ENCODE data around the gene TTC39A. TPM values are rescaled to one million over a fixed set of nuclear protein-coding genes. Genes with fewer than 3 reads are reported as not detected.

Gene TTC39A
- polyA plus RNA-seq, 2 of the 4 experiments (the other 2 are of a cell fraction) = 1.4 to 6.2 TPM

- 90% methylated on average over 2 of the region's 2 CpGs for WGBS (ENCODE audit: missing lambda C conversion rate)
- no peak overlapping the region for H3K4me3 ChIP-seq
- ChIA-PET POLR2A (no interaction called here), CTCF (no interaction called here)
- no peaks in the 10 kb centered on the region for H3K9me3 ChIP-seq
- H3K4me1 ChIP-seq = peaks cover 20% of the 10 kb centered on the region
- DNase-seq (ENCODE audit: low read depth in 1 of 2, low spot score in 1 of 2) = no peak
- FAIRE-seq = no peak
- no peak overlapping the region for H3K4me2 ChIP-seq
- no peak overlapping the region for H3K27ac ChIP-seq
- TF ChIP-seq TP53 (CRISPR knock-in tag; IDR thresholded peaks at IDR 0.05) (no peak), POLR2A (IDR thresholded peaks at IDR 0.05; ENCODE audit: low read length) (no peak), ZFP36 (IDR thresholded peaks at IDR 0.05; ENCODE audit: borderline replicate concordance, partially characterized antibody) (no peak), HOXA7 (CRISPR knock-in tag; IDR thresholded peaks at IDR 0.05) (no peak), EP300 (IDR thresholded peaks at IDR 0.05) (no peak), ELK1 (IDR thresholded peaks at IDR 0.05; ENCODE audit: low read depth, low read length) (no peak), ZC3H11A (IDR thresholded peaks at IDR 0.05) (no peak), PHF8 (IDR thresholded peaks at IDR 0.05; ENCODE audit: borderline replicate concordance, low read depth) (no peak), SREBF2 (IDR thresholded peaks at IDR 0.05) (no peak), E2F6 (IDR thresholded peaks at IDR 0.05; ENCODE audit: borderline replicate concordance, low read depth) (no peak), KDM1A (IDR thresholded peaks at IDR 0.05; ENCODE audit: low read depth) (no peak), HMGXB4 (CRISPR knock-in tag; IDR thresholded peaks at IDR 0.05; ENCODE audit: borderline replicate concordance) (no peak), RAD21 (conservative IDR thresholded peaks at IDR 0.05 in 1 of 2, IDR thresholded peaks at IDR 0.05 in 1 of 2) (no peak), RCOR1 (IDR thresholded peaks at IDR 0.05; ENCODE audit: low read depth, low read length) (no peak), CHD4 (IDR thresholded peaks at IDR 0.05; ENCODE audit: borderline replicate concordance) (no peak), FOXS1 (CRISPR knock-in tag; IDR thresholded peaks at IDR 0.05) (no peak), ZNF302 (CRISPR knock-in tag; IDR thresholded peaks at IDR 0.05) (no peak), USF2 (IDR thresholded peaks at IDR 0.05) (no peak), HDAC2 (IDR thresholded peaks at IDR 0.05) (no peak)
- ATAC-seq = no peak
These were observed 90.3 kb downstream of the TTC39A start for GRCh38 chr1:51240084-51240483.

- no peak for DNase-seq (ENCODE audit: low read depth in 1 of 2, low spot score in 1 of 2)
- no peak for TF ChIP-seq GATA3 (IDR thresholded peaks at IDR 0.05; ENCODE audit: borderline replicate concordance)
- TF ChIP-seq RFX5 (IDR thresholded peaks at IDR 0.05) = no peak
- no peak for TF ChIP-seq FOXS1 (CRISPR knock-in tag; IDR thresholded peaks at IDR 0.05)
- TF ChIP-seq TP53 (CRISPR knock-in tag; IDR thresholded peaks at IDR 0.05) = no peak
- no peak for TF ChIP-seq REST (IDR thresholded peaks at IDR 0.05)
- TF ChIP-seq KDM1A (IDR thresholded peaks at IDR 0.05; ENCODE audit: low read depth) = no peak
- no peak for TF ChIP-seq JUN (IDR thresholded peaks at IDR 0.05)
- TF ChIP-seq MYC (IDR thresholded peaks at IDR 0.05; ENCODE audit: borderline replicate concordance, low read length) = no peak
- TF ChIP-seq CBX8 (IDR thresholded peaks at IDR 0.05) = no peak
- TF ChIP-seq FOSL2 (IDR thresholded peaks at IDR 0.05) = no peak
- TF ChIP-seq FOSL2 (CRISPR knock-in tag; IDR thresholded peaks at IDR 0.05) = no peak
- no peak for TF ChIP-seq HOXB5 (CRISPR knock-in tag; IDR thresholded peaks at IDR 0.05)
- no peak for TF ChIP-seq CEBPB (IDR thresholded peaks at IDR 0.05)
- no peak for TF ChIP-seq NFE2L2 (conservative IDR thresholded peaks at IDR 0.05; ENCODE audit: low read length)
- no peak for TF ChIP-seq HOXB13 (CRISPR knock-in tag; IDR thresholded peaks at IDR 0.05; ENCODE audit: low read depth)
- no peak for TF ChIP-seq ZC3H11A (IDR thresholded peaks at IDR 0.05)
- TF ChIP-seq KDM5A (IDR thresholded peaks at IDR 0.05) = no peak
- TF ChIP-seq EP300 (IDR thresholded peaks at IDR 0.05) = no peak
- no peak for TF ChIP-seq SREBF2 (IDR thresholded peaks at IDR 0.05)
- no peak for TF ChIP-seq NPAS2 (CRISPR knock-in tag; IDR thresholded peaks at IDR 0.05; ENCODE audit: borderline replicate concordance)
- 47% methylated on average over 7 of the region's 7 CpGs for WGBS (ENCODE audit: missing lambda C conversion rate)
- Histone ChIP-seq H3K4me2 (peak overlapping the region; percentile 95), H3K4me3 (peak overlapping the region; percentile 100), H3K9me3 (no peaks in the 10 kb centered on the region), H3K27ac (peak overlapping the region; percentile 27 to 46; a peak in 4 of 6 replicates), H3K4me1 (peaks cover 25% of the 10 kb centered on the region)
- ChIA-PET CTCF (interaction anchor here (1.3 kb wide), 1 partner anchor 59 kb away, joined by 3 read pairs; no protein-coding TSS in a partner anchor), POLR2A (no interaction called here)
- ATAC-seq = no peak
- no peak for FAIRE-seq
These were observed 92.3 kb downstream of the TTC39A start for GRCh38 chr1:51238034-51238403.
